DOHH2 (cell line): Measurements from ENCODE around the gene B4GALT3.

Experiments
- H3F3A ChIP-seq: fragments of 200-600 bp; sonication (generic), shearing (Covaris generic); 2 replicates; pipeline ENCODE4 v1.6.0; 2016; ENCODE audit warnings: antibody characterized with exemption, mild to moderate bottlenecking; ENCODE audit not compliant: control insufficient read depth, insufficient read depth
- H3K27ac ChIP-seq: fragments of 200-600 bp; sonication (generic); 2 replicates; pipeline ENCODE4 v1.5.1; 2014; ENCODE audit warnings: low read depth, mild to moderate bottlenecking, low read length, moderate library complexity
- H3K27me3 ChIP-seq: fragments of 200-600 bp; sonication (generic); 2 replicates; pipeline ENCODE4 v1.6.1; 2014; ENCODE audit warnings: mild to moderate bottlenecking, low read length, mixed read lengths; ENCODE audit not compliant: control insufficient read depth
- H3K36me3 ChIP-seq: fragments of 200-600 bp; sonication (generic); 2 replicates; pipeline ENCODE4 v1.6.1; 2014; ENCODE audit warnings: mild to moderate bottlenecking, low read length, moderate library complexity, mixed read lengths; ENCODE audit not compliant: control insufficient read depth
- H3K4me1 ChIP-seq: fragments of 200-600 bp; sonication (generic); 2 replicates; pipeline ENCODE4 v1.6.1; 2014; ENCODE audit warnings: mild to moderate bottlenecking, low read length, mixed read lengths; ENCODE audit not compliant: control insufficient read depth
- H3K4me2 ChIP-seq: fragments of 200-600 bp; sonication (generic); 2 replicates; pipeline ENCODE4 v1.6.0; 2014; ENCODE audit warnings: mild to moderate bottlenecking, low read length, moderate library complexity
- H3K4me3 ChIP-seq: fragments of 200-600 bp; sonication (generic); 2 replicates; pipeline ENCODE4 v1.5.1; 2014; ENCODE audit warnings: mild to moderate bottlenecking, low read length, mixed read lengths
- H3K79me2 ChIP-seq: fragments of 200-600 bp; sonication (generic); 2 replicates; pipeline ENCODE4 v1.6.1; 2014; ENCODE audit warnings: mild to moderate bottlenecking, low read length, mixed read lengths; ENCODE audit not compliant: control insufficient read depth
- H3K9me2 ChIP-seq: fragments of 200-600 bp; sonication (generic); replicated peaks from 2 replicates; pipeline ENCODE4 v1.6.1; 2014; ENCODE audit warnings: mild to moderate bottlenecking, low read length, mixed read lengths; ENCODE audit not compliant: control insufficient read depth
- H3K9me3 ChIP-seq: fragments of 200-600 bp; sonication (generic); 2 replicates; pipeline ENCODE4 v1.6.1; 2014; ENCODE audit warnings: antibody characterized with exemption, low read length, mixed read lengths; ENCODE audit not compliant: control insufficient read depth, insufficient read depth
- H4K20me1 ChIP-seq: fragments of 200-600 bp; sonication (generic); 2 replicates; pipeline ENCODE4 v1.6.0; 2014; ENCODE audit warnings: low read depth, mild to moderate bottlenecking, antibody characterized with exemption, low read length, moderate library complexity; ENCODE audit not compliant: control insufficient read depth, insufficient read depth
- CTCF ChIP-seq: fragments of 200-600 bp; sonication (generic); IDR thresholded peaks from one replicate; pipeline ENCODE4 v1.5.1; 2014; ENCODE audit warnings: antibody characterized with exemption, mild to moderate bottlenecking, low read depth, low read length; ENCODE audit not compliant: poor library complexity, severe bottlenecking
- EZH2phosphoT487 ChIP-seq: fragments of 200-600 bp; sonication (generic); IDR thresholded peaks from 2 replicates; pipeline ENCODE4 v1.6.1; 2017; ENCODE audit warnings: borderline replicate concordance, mild to moderate bottlenecking, antibody characterized with exemption, low read length, moderate library complexity, mixed read lengths

B4GALT3 gene

DNA sequence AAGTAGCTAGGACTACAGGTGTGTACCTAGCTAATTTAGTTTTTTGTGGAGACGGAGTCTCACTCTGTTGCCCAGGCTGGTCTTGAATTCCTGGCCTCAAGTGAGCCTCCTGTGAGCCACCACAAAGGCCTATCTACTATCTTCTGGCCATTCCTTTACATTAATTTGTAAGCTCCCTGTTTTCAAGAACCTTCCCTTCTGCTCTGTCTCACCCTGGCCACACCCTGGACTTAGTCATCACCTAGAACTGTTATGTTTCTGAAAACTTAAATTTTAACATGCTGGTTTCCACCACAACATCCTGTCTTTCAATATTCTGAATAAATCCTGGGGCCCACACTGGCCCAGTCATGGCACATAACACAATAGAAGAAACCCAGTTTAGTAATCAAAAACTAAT, 4.9 kb upstream of the B4GALT3 start:
- no peak for TF ChIP-seq CTCF
- TF ChIP-seq EZH2phosphoT487: no peak
- H3K9me3 ChIP-seq: no peaks in the 10 kb centered on the region
- no peaks in the 10 kb centered on the region for H3K36me3 ChIP-seq
- no peaks in the 10 kb centered on the region for H3K27me3 ChIP-seq
- no peak overlapping the region for H3K4me2 ChIP-seq
- peaks cover 16% of the 10 kb centered on the region for H3F3A ChIP-seq
- H3K79me2 ChIP-seq: peaks cover under 1% of the 10 kb centered on the region; the same call in 1 of the 2 replicates
- no peaks in the 10 kb centered on the region for H4K20me1 ChIP-seq
- H3K27ac ChIP-seq: no peak overlapping the region
- peaks cover 56% of the 10 kb centered on the region for H3K4me1 ChIP-seq
- H3K4me3 ChIP-seq: no peak overlapping the region
- no peaks in the 10 kb centered on the region for H3K9me2 ChIP-seq

- H3K27me3 ChIP-seq: no peaks in the 10 kb centered on the region
- no peak overlapping the region for H3K27ac ChIP-seq
- H3K36me3 ChIP-seq: peaks cover 3% of the 10 kb centered on the region
- H3K4me1 ChIP-seq: peaks cover 51% of the 10 kb centered on the region
- H3K9me3 ChIP-seq: no peaks in the 10 kb centered on the region
- peaks cover 16% of the 10 kb centered on the region for H3K79me2 ChIP-seq
- H3K4me3 ChIP-seq: no peak overlapping the region
- no peak overlapping the region for H3K4me2 ChIP-seq
- no peaks in the 10 kb centered on the region for H4K20me1 ChIP-seq
- peaks cover 4% of the 10 kb centered on the region; the same call in 1 of the 2 replicates for H3F3A ChIP-seq
- H3K9me2 ChIP-seq: no peaks in the 10 kb centered on the region
- TF ChIP-seq CTCF (peak; percentile 49), EZH2phosphoT487 (no peak)
Measured at GRCh38 chr1:161180639-161181038, 3.3 kb upstream of the B4GALT3 start.

GRCh38 chr1:161179698-161180097, 2.4 kb upstream of the B4GALT3 start:
- Histone ChIP-seq H4K20me1 (no peaks in the 10 kb centered on the region), H3K36me3 (peaks cover 12% of the 10 kb centered on the region), H3K27me3 (no peaks in the 10 kb centered on the region), H3K27ac (no peak overlapping the region), H3K4me1 (peaks cover 44% of the 10 kb centered on the region), H3K9me3 (no peaks in the 10 kb centered on the region), H3K4me3 (no peak overlapping the region), H3K9me2 (no peaks in the 10 kb centered on the region), H3K4me2 (no peak overlapping the region), H3K79me2 (peaks cover 16% of the 10 kb centered on the region), H3F3A (peaks cover 2% of the 10 kb centered on the region; the same call in 1 of the 2 replicates)
- TF ChIP-seq EZH2phosphoT487 (no peak), CTCF (no peak)
